Measurements from ENCODE around the gene DNAH14. TPM values are rescaled to one million over a fixed set of nuclear protein-coding genes. Genes with fewer than 3 reads are reported as not detected.

The DNAH14 gene
- total RNA-seq, 4 donors from 2014 or later, result 9.5 to 32.4 (median 14.8) TPM

DNA sequence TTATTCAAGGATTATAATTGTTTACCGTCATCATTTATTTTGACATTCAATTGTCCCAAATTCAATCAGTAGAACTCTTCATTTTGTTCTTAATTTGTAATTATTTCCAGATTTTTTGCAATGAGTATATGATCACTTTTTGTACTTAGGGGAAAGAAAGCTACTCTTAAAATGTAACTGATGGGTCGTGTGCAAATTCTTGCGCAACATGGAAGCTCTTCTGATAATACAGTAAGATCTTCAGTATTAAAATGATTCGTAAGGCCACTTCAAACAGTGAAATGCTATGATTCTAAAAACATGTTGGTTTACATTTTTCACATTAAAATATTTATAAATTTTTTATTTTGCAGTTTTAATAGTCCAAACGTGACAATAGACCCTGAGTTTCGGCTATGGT lies 435.0 kb downstream of the DNAH14 start:
- ATAC-seq, result no peak
- Histone ChIP-seq H3K36me3 (no peaks in the 10 kb centered on the region), H3K27me3 (no peaks in the 10 kb centered on the region), H3K9me3 (no peaks in the 10 kb centered on the region), H3K4me3 (no peak overlapping the region), H3K27ac (no peak overlapping the region), H3K4me1 (no peaks in the 10 kb centered on the region)
- WGBS, 2 donors (ENCODE audit: low coverage in 1 of 2), result 85 to 90% methylated on average over 3 to 6 of the region's 6 CpGs
- no peak for TF ChIP-seq POLR2AphosphoS5 (IDR thresholded peaks at IDR 0.05)
- TF ChIP-seq POLR2A (IDR thresholded peaks at IDR 0.05), result no peak
- no peak for TF ChIP-seq EP300 (IDR thresholded peaks at IDR 0.05)
- TF ChIP-seq, protein P1, sequence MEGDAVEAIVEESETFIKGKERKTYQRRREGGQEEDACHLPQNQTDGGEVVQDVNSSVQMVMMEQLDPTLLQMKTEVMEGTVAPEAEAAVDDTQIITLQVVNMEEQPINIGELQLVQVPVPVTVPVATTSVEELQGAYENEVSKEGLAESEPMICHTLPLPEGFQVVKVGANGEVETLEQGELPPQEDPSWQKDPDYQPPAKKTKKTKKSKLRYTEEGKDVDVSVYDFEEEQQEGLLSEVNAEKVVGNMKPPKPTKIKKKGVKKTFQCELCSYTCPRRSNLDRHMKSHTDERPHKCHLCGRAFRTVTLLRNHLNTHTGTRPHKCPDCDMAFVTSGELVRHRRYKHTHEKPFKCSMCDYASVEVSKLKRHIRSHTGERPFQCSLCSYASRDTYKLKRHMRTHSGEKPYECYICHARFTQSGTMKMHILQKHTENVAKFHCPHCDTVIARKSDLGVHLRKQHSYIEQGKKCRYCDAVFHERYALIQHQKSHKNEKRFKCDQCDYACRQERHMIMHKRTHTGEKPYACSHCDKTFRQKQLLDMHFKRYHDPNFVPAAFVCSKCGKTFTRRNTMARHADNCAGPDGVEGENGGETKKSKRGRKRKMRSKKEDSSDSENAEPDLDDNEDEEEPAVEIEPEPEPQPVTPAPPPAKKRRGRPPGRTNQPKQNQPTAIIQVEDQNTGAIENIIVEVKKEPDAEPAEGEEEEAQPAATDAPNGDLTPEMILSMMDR (IDR thresholded peaks at IDR 0.05), result no peak

DNA sequence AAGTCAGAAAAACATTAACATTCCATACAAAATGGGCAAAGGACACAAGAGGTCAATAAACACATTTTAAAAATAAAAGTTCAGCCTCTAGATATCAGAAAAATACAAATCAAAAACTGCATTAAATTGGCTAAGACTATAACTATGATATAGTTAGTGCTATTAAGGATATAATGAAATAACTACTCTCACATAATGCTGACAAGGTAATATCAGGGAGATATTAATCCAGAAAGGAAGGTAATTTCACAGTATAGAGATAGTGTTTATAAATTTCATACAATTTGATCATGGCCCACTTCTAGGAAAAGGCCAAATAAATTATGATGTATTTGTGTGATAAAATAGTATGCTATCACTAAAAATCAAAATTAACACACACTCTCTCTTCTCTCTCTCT lies 436.5 kb downstream of the DNAH14 start:
- Histone ChIP-seq H3K27me3 (no peaks in the 10 kb centered on the region), H3K9me3 (no peaks in the 10 kb centered on the region), H3K36me3 (no peaks in the 10 kb centered on the region), H3K27ac (no peak overlapping the region), H3K4me1 (no peaks in the 10 kb centered on the region), H3K4me3 (no peak overlapping the region)
- TF ChIP-seq, protein P1 (IDR thresholded peaks at IDR 0.05), result no peak
- TF ChIP-seq POLR2A (IDR thresholded peaks at IDR 0.05) (no peak), EP300 (IDR thresholded peaks at IDR 0.05) (no peak), POLR2AphosphoS5 (IDR thresholded peaks at IDR 0.05) (no peak)
- ATAC-seq, result no peak

DNA sequence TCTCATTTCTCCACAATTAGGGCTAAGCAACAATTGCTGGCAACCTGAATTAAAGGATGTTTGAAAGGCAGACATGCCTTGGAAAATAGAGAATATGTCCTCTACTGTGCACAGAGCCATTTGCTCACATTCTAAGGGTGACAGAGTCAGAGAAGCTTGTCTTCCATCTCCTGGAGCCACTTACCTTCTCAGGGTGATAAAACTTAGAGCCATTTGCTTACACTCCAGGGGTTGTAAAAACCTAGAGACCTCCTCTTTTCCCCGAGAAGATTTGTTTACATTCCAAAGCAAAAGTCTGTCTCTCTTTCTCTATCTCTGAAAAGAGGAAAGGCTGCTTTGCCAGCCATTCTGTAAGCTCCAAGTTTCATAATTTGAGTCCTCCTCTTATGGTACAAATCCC lies 437.1 kb downstream of the DNAH14 start:
- H3K4me1 ChIP-seq, result no peaks in the 10 kb centered on the region
- TF ChIP-seq, protein P1 (IDR thresholded peaks at IDR 0.05), result no peak
- TF ChIP-seq POLR2A (IDR thresholded peaks at IDR 0.05), result no peak
- TF ChIP-seq POLR2AphosphoS5 (IDR thresholded peaks at IDR 0.05), result no peak
- TF ChIP-seq EP300 (IDR thresholded peaks at IDR 0.05), result no peak
- H3K36me3 ChIP-seq, result no peaks in the 10 kb centered on the region
- H3K27ac ChIP-seq, result no peak overlapping the region
- H3K9me3 ChIP-seq, result no peaks in the 10 kb centered on the region
- H3K4me3 ChIP-seq, result no peak overlapping the region
- no peaks in the 10 kb centered on the region for H3K27me3 ChIP-seq
- WGBS, 2 donors (ENCODE audit: low coverage in 1 of 2), result 0 to 8% methylated on average over 1 of the region's 1 CpG
- ATAC-seq, result no peak

DNA sequence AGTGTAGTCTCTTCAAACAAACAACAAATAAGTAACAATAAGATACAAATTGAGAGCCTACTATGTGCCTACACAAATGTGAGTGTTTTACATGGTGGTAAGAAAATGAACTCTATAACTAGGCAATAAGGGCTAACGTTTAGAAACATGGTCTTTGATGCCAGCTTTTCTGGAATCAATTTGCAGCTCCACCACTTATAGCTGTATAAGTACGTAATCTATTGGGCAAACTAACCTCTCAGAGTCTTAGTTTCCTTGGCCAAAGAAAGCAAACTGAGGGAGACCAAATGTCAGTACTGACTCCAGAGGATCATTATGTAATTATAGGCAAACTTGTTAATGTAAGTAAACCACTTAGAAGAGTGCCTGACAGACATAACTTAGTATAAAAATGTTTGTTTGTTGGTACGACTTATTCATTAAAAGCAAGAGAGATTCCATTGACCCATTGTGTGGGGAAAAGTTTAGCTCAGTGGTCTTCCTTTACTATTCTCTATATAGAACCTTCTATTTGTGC lies 438.6 kb downstream of the DNAH14 start:
- Histone ChIP-seq H3K36me3 (no peaks in the 10 kb centered on the region), H3K4me1 (no peaks in the 10 kb centered on the region), H3K9me3 (no peaks in the 10 kb centered on the region), H3K27ac (no peak overlapping the region), H3K27me3 (no peaks in the 10 kb centered on the region), H3K4me3 (no peak overlapping the region)
- no peak for ATAC-seq
- WGBS, 2 donors (ENCODE audit: low coverage in 1 of 2), result 67 to 84% methylated on average over 3 of the region's 3 CpGs
- TF ChIP-seq POLR2A (IDR thresholded peaks at IDR 0.05), result no peak
- no peak for TF ChIP-seq EP300 (IDR thresholded peaks at IDR 0.05)
- TF ChIP-seq, protein P1 (IDR thresholded peaks at IDR 0.05), result no peak
- no peak for TF ChIP-seq POLR2AphosphoS5 (IDR thresholded peaks at IDR 0.05)

DNA sequence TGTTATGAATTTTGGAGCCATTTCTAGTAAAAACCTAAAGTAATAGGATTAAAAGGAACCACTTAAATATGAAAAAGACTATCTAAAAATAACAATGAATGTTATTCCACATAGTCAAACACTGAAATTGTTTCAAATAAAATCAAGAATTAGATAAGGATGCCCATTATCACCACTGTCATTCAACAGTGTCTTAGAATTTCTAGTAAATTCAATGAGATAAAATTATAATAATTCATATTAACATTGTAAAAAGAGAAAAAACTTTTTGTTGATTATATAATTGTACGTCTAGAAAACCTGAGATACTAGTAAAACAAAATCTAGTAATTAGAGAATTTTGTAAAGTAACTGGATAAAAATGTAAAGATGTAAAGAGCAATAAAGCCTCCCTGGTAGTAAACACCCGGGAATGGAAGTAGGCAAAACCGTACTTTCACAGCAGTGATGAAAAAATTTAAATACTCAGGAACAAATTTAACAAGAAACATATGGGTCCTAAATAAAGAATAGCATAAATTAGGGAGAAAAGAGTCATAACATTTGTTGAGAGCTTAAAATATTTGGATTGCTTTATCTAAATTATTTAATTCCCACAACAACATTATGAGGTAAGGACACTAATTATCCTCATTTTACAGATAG lies 442.0 kb downstream of the DNAH14 start:
- Histone ChIP-seq H3K4me1 (no peaks in the 10 kb centered on the region), H3K36me3 (no peaks in the 10 kb centered on the region), H3K4me3 (no peak overlapping the region), H3K27me3 (no peaks in the 10 kb centered on the region), H3K9me3 (no peaks in the 10 kb centered on the region), H3K27ac (no peak overlapping the region)
- WGBS, 2 donors (ENCODE audit: low coverage in 1 of 2), result 56 to 71% methylated on average over 3 of the region's 3 CpGs
- no peak for ATAC-seq
- TF ChIP-seq EP300 (IDR thresholded peaks at IDR 0.05) (no peak), POLR2A (IDR thresholded peaks at IDR 0.05) (no peak), POLR2AphosphoS5 (IDR thresholded peaks at IDR 0.05) (no peak)
- TF ChIP-seq, protein P1 (IDR thresholded peaks at IDR 0.05), result no peak
